ENCODE measurements around the gene RIMS1. TPM values are rescaled to one million over a fixed set of nuclear protein-coding genes. Genes with fewer than 3 reads are reported as not detected.

Gene RIMS1
- total RNA-seq, 1 donor from 2014 or later, result under 0.01 TPM

GRCh38 chr6:72022830-72023229, 136.5 kb downstream of the RIMS1 start:
- TF ChIP-seq CTCF (IDR thresholded peaks at IDR 0.05; ENCODE audit: insufficient read depth, low read length, severe bottlenecking), result no peak

GRCh38 chr6:72031471-72031870, 145.1 kb downstream of the RIMS1 start:
- H3K27me3 ChIP-seq (ENCODE audit: control insufficient read depth, insufficient read depth, low read length), result no peaks in the 10 kb centered on the region
- FAIRE-seq (no peak), DNase-seq (ENCODE audit: low read depth) (peak; percentile 86)
- H3K4me3 ChIP-seq (ENCODE audit: low read depth, low read length), result no peak overlapping the region
- H3K36me3 ChIP-seq (ENCODE audit: control insufficient read depth, insufficient read depth, low read length), result no peaks in the 10 kb centered on the region
- TF ChIP-seq CTCF (IDR thresholded peaks at IDR 0.05; ENCODE audit: insufficient read depth, low read length, severe bottlenecking), result no peak

More at GRCh38 chr6:72022830-72023229, 136.5 kb downstream of the RIMS1 start:
- DNase-seq (ENCODE audit: low read depth) (no peak), FAIRE-seq (no peak)
- Histone ChIP-seq H3K4me3 (ENCODE audit: low read depth, low read length) (no peak overlapping the region), H3K27me3 (ENCODE audit: control insufficient read depth, insufficient read depth, low read length) (no peaks in the 10 kb centered on the region), H3K36me3 (ENCODE audit: control insufficient read depth, insufficient read depth, low read length) (no peaks in the 10 kb centered on the region)

- DNase-seq (ENCODE audit: low read depth) (peak; percentile 94), FAIRE-seq (peak; percentile 82)
- no peak for TF ChIP-seq CTCF (IDR thresholded peaks at IDR 0.05; ENCODE audit: insufficient read depth, low read length, severe bottlenecking)
- no peaks in the 10 kb centered on the region for H3K36me3 ChIP-seq (ENCODE audit: control insufficient read depth, insufficient read depth, low read length)
- H3K4me3 ChIP-seq (ENCODE audit: low read depth, low read length), result no peak overlapping the region
- no peaks in the 10 kb centered on the region for H3K27me3 ChIP-seq (ENCODE audit: control insufficient read depth, insufficient read depth, low read length)
These were observed 145.7 kb downstream of the RIMS1 start for GRCh38 chr6:72032086-72032485.

GRCh38 chr6:72035486-72035885, 149.1 kb downstream of the RIMS1 start:
- DNase-seq (ENCODE audit: low read depth) (peak; percentile 41), FAIRE-seq (no peak)
- no peaks in the 10 kb centered on the region for H3K27me3 ChIP-seq (ENCODE audit: control insufficient read depth, insufficient read depth, low read length)
- H3K36me3 ChIP-seq (ENCODE audit: control insufficient read depth, insufficient read depth, low read length), result no peaks in the 10 kb centered on the region
- no peak for TF ChIP-seq CTCF (IDR thresholded peaks at IDR 0.05; ENCODE audit: insufficient read depth, low read length, severe bottlenecking)
- no peak overlapping the region for H3K4me3 ChIP-seq (ENCODE audit: low read depth, low read length)

- no peak for FAIRE-seq
- H3K4me3 ChIP-seq (ENCODE audit: low read depth, low read length), result no peak overlapping the region
- no peak for TF ChIP-seq CTCF (IDR thresholded peaks at IDR 0.05; ENCODE audit: insufficient read depth, low read length, severe bottlenecking)
These were observed 149.6 kb downstream of the RIMS1 start for GRCh38 chr6:72035966-72036365.

GRCh38 chr6:72037006-72037405, 150.7 kb downstream of the RIMS1 start:
- no peak for TF ChIP-seq CTCF (IDR thresholded peaks at IDR 0.05; ENCODE audit: insufficient read depth, low read length, severe bottlenecking)
- no peak for FAIRE-seq
- H3K36me3 ChIP-seq (ENCODE audit: control insufficient read depth, insufficient read depth, low read length), result no peaks in the 10 kb centered on the region

More at GRCh38 chr6:72035966-72036365, 149.6 kb downstream of the RIMS1 start:
- Histone ChIP-seq H3K36me3 (ENCODE audit: control insufficient read depth, insufficient read depth, low read length) (no peaks in the 10 kb centered on the region), H3K27me3 (ENCODE audit: control insufficient read depth, insufficient read depth, low read length) (no peaks in the 10 kb centered on the region)
- DNase-seq (ENCODE audit: low read depth), result peak; percentile 37

More at GRCh38 chr6:72037006-72037405, 150.7 kb downstream of the RIMS1 start:
- Histone ChIP-seq H3K27me3 (ENCODE audit: control insufficient read depth, insufficient read depth, low read length) (no peaks in the 10 kb centered on the region), H3K4me3 (ENCODE audit: low read depth, low read length) (no peak overlapping the region)
- DNase-seq (ENCODE audit: low read depth), result no peak
